ENCODE results near the gene STK4. TPM values are rescaled to one million over a fixed set of nuclear protein-coding genes. Genes with fewer than 3 reads are reported as not detected.

STK4 gene
- total RNA-seq, 1 experiment from 2014 or later, result 52.7 TPM

GRCh38 chr20:44970243-44970757, 4.0 kb downstream of the STK4 start:
- POLR2A ChIA-PET (ENCODE audit: low non-redundant PET), result no interaction called here
- no peaks in the 10 kb centered on the region for H3K27me3 ChIP-seq (replicated peaks; ENCODE audit: insufficient read depth, low read depth, low read length, poor library complexity)
- peaks cover 18% of the 10 kb centered on the region for H3K36me3 ChIP-seq (ENCODE audit: insufficient read depth, low read length, poor library complexity, severe bottlenecking)
- peaks cover 35% of the 10 kb centered on the region for H3K4me1 ChIP-seq (ENCODE audit: insufficient read depth, low read length, poor library complexity, severe bottlenecking)
- H3K27ac ChIP-seq (ENCODE audit: low read depth, low read length, poor library complexity, severe bottlenecking), result no peak overlapping the region
- BruUV-seq (replicated peaks), result no TSS peak
- CTCF ChIA-PET, result no interaction called here
- TF ChIP-seq CTCF (conservative IDR thresholded peaks at IDR 0.05; ENCODE audit: low read depth, low read length) (no peak), EZH2 (IDR thresholded peaks at IDR 0.05; ENCODE audit: borderline replicate concordance, low read depth, low read length, poor library complexity, severe bottlenecking) (no peak)
- DNase-seq (ENCODE audit: low spot score), result no peak
- no peak overlapping the region for H3K4me3 ChIP-seq (ENCODE audit: low read depth, low read length, poor library complexity, severe bottlenecking)
- intact Hi-C loops (cut with micrococcal nuclease; ENCODE audit: unreplicated experiment), result no loop called here
- no peaks in the 10 kb centered on the region for H3K9me3 ChIP-seq (ENCODE audit: low read depth, low read length, poor library complexity, severe bottlenecking)

- no peak overlapping the region for H3K4me3 ChIP-seq (ENCODE audit: low read depth, low read length, poor library complexity, severe bottlenecking)
- POLR2A ChIA-PET (ENCODE audit: low non-redundant PET), result no interaction called here
- peak; percentile 76 for DNase-seq (ENCODE audit: low spot score)
- CTCF ChIA-PET, result no interaction called here
- H3K27me3 ChIP-seq (replicated peaks; ENCODE audit: insufficient read depth, low read depth, low read length, poor library complexity), result no peaks in the 10 kb centered on the region
- peak overlapping the region; percentile 29 for H3K27ac ChIP-seq (ENCODE audit: low read depth, low read length, poor library complexity, severe bottlenecking)
- TF ChIP-seq CTCF (conservative IDR thresholded peaks at IDR 0.05; ENCODE audit: low read depth, low read length) (no peak), EZH2 (IDR thresholded peaks at IDR 0.05; ENCODE audit: borderline replicate concordance, low read depth, low read length, poor library complexity, severe bottlenecking) (no peak)
- peaks cover 28% of the 10 kb centered on the region for H3K4me1 ChIP-seq (ENCODE audit: insufficient read depth, low read length, poor library complexity, severe bottlenecking)
- intact Hi-C loops (cut with micrococcal nuclease; ENCODE audit: unreplicated experiment), result no loop called here
- peaks cover 28% of the 10 kb centered on the region for H3K36me3 ChIP-seq (ENCODE audit: insufficient read depth, low read length, poor library complexity, severe bottlenecking)
- no peaks in the 10 kb centered on the region for H3K9me3 ChIP-seq (ENCODE audit: low read depth, low read length, poor library complexity, severe bottlenecking)
- BruUV-seq (replicated peaks), result no TSS peak
These were observed 6.7 kb downstream of the STK4 start for GRCh38 chr20:44973053-44973452.

GRCh38 chr20:44976698-44977097, 10.4 kb downstream of the STK4 start:
- no peak overlapping the region for H3K27ac ChIP-seq (ENCODE audit: low read depth, low read length, poor library complexity, severe bottlenecking)
- no peaks in the 10 kb centered on the region for H3K27me3 ChIP-seq (replicated peaks; ENCODE audit: insufficient read depth, low read depth, low read length, poor library complexity)
- peaks cover 14% of the 10 kb centered on the region for H3K4me1 ChIP-seq (ENCODE audit: insufficient read depth, low read length, poor library complexity, severe bottlenecking)
- no TSS peak for BruUV-seq (replicated peaks)
- ChIA-PET POLR2A (ENCODE audit: low non-redundant PET) (no interaction called here), CTCF (no interaction called here)
- H3K36me3 ChIP-seq (ENCODE audit: insufficient read depth, low read length, poor library complexity, severe bottlenecking), result peaks cover 52% of the 10 kb centered on the region
- DNase-seq (ENCODE audit: low spot score), result no peak
- H3K9me3 ChIP-seq (ENCODE audit: low read depth, low read length, poor library complexity, severe bottlenecking), result no peaks in the 10 kb centered on the region
- intact Hi-C loops (cut with micrococcal nuclease; ENCODE audit: unreplicated experiment), result no loop called here
- H3K4me3 ChIP-seq (ENCODE audit: low read depth, low read length, poor library complexity, severe bottlenecking), result no peak overlapping the region
- no peak for TF ChIP-seq EZH2 (IDR thresholded peaks at IDR 0.05; ENCODE audit: borderline replicate concordance, low read depth, low read length, poor library complexity, severe bottlenecking)
- TF ChIP-seq CTCF (conservative IDR thresholded peaks at IDR 0.05; ENCODE audit: low read depth, low read length), result no peak
